BJ (cell line): ENCODE measurements around the gene CCDC126. TPM values are rescaled to one million over a fixed set of nuclear protein-coding genes. Genes with fewer than 3 reads are reported as not detected.
A peak's percentile ranks its signal among the peaks of the same experiment; 100 is the strongest.
"Not testable (repeated sequence)": the region's sequence is repeated elsewhere in the genome, so short reads cannot be mapped to it uniquely, and the experiment has no call there.

Experiments
- CTCF ChIA-PET: fragments of 350-600 bp; formaldehyde crosslinking; extraction: SDS; loops from one replicate; lab custom pipeline; 2021; ENCODE audit warnings: antibody characterized with exemption, inconsistent platforms; lab: Yijun Ruan, JAX
- POLR2A ChIA-PET: fragments of 300-600 bp; sonication (Branson Sonifier 250); formaldehyde crosslinking; extraction: SDS; loops from one replicate; lab custom pipeline; 2021; ENCODE audit warnings: antibody characterized with exemption; lab: Charles Lee
- DNase-seq: peaks from one replicate; pipeline ENCODE4 v3.0.0-alpha.2; 2011; ENCODE audit warnings: low read depth
- H3K27me3 ChIP-seq: 2 replicates; pipeline ENCODE4 v1.6.0; 2011; ENCODE audit warnings: low read length; ENCODE audit not compliant: control insufficient read depth, insufficient read depth
- H3K36me3 ChIP-seq: 2 replicates; pipeline ENCODE4 v1.5.1; 2011; ENCODE audit warnings: low read length; ENCODE audit not compliant: control insufficient read depth, insufficient read depth
- H3K4me3 ChIP-seq: 2 replicates; pipeline ENCODE4 v1.5.1; 2011; ENCODE audit warnings: low read depth, mild to moderate bottlenecking, control low read depth, low read length
- polyA plus RNA-seq: library from polyadenylated mRNA; depleted of rRNA; stranded (reverse); fragments of >200 nt; gene quantifications from 2 replicates; pipeline ENCODE4 v1.2.3, GENCODE V29; 2011
- TF ChIP-seq, protein P1 (sequence below): IDR thresholded peaks from 2 replicates; pipeline ENCODE4 v1.5.1; 2011; ENCODE audit warnings: low read depth, mild to moderate bottlenecking, control low read depth, inconsistent platforms, low read length, moderate library complexity; ENCODE audit not compliant: insufficient read depth

CCDC126 gene
- polyA plus RNA-seq, 1 experiment = 2.4 TPM

DNA sequence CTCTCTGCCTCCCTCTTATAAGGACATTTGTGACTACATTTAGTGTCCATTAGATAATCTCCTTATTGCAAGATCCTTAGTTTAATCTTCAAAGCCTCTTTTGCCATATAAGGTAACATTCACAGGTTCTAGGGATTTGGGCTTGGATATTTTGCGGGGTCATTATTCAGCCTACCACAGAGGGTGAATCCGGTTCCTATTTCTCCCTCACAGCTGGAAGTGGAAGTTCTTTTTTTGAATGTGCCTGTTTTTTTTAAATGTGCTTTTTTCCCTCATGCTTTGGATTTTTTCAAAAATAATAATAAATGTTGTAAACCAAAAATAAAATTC is 65.8 kb downstream of the CCDC126 start:
- CTCF ChIA-PET = interaction anchor here (0.9 to 1.5 kb wide), 2 partner anchors 11 to 19 kb away, joined by 3 read pairs; no protein-coding TSS in a partner anchor
- Histone ChIP-seq H3K27me3 (no peaks in the 10 kb centered on the region), H3K4me3 (no peak overlapping the region), H3K36me3 (no peaks in the 10 kb centered on the region)
- no peak for DNase-seq
- TF ChIP-seq, protein P1, sequence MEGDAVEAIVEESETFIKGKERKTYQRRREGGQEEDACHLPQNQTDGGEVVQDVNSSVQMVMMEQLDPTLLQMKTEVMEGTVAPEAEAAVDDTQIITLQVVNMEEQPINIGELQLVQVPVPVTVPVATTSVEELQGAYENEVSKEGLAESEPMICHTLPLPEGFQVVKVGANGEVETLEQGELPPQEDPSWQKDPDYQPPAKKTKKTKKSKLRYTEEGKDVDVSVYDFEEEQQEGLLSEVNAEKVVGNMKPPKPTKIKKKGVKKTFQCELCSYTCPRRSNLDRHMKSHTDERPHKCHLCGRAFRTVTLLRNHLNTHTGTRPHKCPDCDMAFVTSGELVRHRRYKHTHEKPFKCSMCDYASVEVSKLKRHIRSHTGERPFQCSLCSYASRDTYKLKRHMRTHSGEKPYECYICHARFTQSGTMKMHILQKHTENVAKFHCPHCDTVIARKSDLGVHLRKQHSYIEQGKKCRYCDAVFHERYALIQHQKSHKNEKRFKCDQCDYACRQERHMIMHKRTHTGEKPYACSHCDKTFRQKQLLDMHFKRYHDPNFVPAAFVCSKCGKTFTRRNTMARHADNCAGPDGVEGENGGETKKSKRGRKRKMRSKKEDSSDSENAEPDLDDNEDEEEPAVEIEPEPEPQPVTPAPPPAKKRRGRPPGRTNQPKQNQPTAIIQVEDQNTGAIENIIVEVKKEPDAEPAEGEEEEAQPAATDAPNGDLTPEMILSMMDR = no peak
- POLR2A ChIA-PET = no interaction called here

DNA sequence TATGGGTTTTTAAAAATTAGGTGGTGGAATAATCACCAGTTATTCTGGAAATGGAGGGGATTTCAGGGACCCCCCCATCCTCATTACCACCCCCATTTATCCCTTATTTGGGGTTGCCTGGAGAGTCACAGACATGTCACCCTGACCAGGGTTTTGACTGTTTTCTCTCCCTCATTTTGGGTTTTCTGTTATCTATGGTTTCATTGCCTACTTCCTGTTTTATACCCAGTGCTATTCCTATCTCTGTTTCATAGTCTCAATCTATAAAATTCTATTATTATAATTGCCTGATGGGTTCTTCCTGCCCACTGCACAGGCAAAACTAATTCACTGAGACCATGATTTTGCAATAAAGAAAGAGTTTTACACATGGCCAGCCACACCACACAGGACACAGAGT is 66.9 kb downstream of the CCDC126 start:
- TF ChIP-seq, protein P1 = no peak
- DNase-seq = no peak
- CTCF ChIA-PET = no interaction called here
- Histone ChIP-seq H3K36me3 (no peaks in the 10 kb centered on the region), H3K4me3 (no peak overlapping the region), H3K27me3 (no peaks in the 10 kb centered on the region)
- POLR2A ChIA-PET = no interaction called here

DNA sequence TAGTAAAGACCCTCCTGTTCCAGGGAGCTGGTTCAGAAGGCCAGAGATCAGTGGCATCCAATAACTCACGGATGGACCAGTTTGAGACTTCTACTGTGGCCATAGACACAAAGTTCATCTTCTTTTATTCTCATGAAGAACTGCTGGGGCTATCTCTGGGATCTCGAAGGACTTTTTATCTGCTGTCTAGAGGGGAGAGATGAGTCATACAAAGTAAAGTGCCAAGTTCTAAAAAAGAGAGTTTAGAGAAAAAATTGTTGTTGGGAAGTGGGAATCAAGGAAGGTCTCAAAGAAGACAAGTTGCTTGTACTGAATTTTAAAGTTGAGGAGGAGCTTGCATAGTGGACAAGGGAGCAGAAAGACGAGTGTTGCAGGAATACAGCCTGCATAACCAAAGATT is 74.9 kb downstream of the CCDC126 start:
- Histone ChIP-seq H3K27me3 (no peaks in the 10 kb centered on the region; the same call in 1 of the 2 replicates), H3K36me3 (no peaks in the 10 kb centered on the region), H3K4me3 (no peak overlapping the region)
- POLR2A ChIA-PET = no interaction called here
- CTCF ChIA-PET = interaction anchor here (2.4 kb wide), 1 partner anchor 101 kb away, joined by 6 read pairs; no protein-coding TSS in a partner anchor
- DNase-seq = no peak
- TF ChIP-seq, protein P1 = no peak

DNA sequence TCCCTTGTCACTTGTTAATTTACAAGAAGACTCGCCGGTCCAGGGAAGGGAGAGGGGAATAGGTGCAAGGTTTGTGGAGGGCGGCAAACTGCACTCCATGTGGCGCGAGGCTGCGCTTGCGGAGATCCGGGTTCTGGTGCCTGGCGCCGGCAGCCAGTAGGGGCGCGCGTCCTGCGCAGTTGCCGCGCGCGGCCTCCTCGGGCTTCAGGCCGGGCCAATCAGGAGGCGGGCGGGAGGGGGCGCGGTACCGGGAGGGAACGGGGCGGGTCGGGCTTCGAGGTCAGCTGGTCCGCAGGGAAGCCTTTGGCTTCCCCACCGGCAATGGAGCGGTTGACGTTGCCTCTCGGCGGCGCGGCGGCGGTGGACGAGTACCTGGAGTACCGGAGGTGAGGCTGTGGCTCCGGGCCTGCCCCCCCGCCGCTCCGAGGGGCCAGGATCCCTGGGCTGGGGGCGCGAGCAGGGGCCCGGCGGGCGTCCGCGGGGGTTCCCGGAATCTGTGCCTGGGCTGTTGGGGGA is 82.8 kb downstream of the CCDC126 start, which contains the start of gene FAM221A:
Gene FAM221A, plus strand, starts transcription at position 302 of the 516 bp plus-strand sequence. Its CDS starts 20 bp downstream, at position 322.
- ChIA-PET POLR2A (interaction anchor here (0.6 kb wide), 1 partner anchor 562 kb away, joined by 4 read pairs; no protein-coding TSS in a partner anchor), CTCF (interaction anchor here (0.7 to 1.9 kb wide), 5 partner anchors 9 to 110 kb away, joined by 3 to 4 read pairs (median 4); partner anchors contain the start of gene STK31)
- no peaks in the 10 kb centered on the region for H3K36me3 ChIP-seq
- TF ChIP-seq, protein P1 = peak; percentile 74
- DNase-seq = peak; percentile 5
- H3K27me3 ChIP-seq = no peaks in the 10 kb centered on the region
- peak within 1 kb of the TSS; percentile 49 for H3K4me3 ChIP-seq

DNA sequence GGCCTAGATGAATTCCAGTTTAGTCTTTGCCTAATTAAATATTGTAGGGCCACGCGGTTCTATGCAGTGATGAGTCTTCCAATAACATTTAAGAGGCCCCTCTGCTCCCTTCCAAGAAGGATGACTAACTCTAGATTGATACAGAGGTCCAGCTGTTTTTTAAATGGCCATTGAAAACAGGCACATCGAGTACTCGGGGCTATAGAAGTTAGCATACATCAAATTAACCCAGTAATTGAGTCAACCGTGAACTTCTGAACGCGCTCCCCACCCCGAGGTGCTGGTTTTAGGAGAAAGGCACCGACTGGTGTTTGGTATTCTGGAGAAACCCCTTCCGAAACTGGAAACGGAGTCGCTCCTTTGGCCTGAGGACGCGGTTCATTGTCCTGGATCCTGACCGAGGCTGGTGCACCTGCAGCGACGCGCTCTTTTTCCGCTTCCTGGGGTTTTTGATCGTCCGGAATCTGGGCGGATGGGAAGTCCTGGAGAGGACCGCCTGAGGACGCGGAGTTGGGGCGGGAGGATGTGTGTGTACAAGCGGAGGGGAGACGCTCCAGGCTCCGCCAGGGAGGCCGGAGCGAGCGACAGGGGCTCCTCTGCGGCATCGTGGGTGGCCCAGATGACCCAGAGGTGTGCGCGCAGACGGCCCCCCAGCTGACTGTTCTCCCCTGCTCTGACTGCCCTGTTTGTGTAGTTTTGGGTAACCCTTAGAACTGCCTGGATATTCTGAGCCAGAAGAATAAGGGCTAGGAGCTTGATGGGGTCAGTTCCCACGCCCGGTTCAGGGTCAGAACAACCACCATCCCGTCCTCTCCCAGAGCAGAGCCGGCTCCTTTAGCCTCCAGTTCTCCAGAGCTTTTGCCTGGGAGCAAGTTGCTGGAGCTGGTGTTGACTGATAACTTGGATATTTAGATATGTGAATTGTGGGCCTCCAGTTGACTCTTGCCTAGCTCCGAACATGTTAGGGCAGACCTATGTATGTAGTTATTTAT is 83.5 kb downstream of the CCDC126 start:
- ChIA-PET POLR2A (interaction anchor here (0.6 kb wide), 1 partner anchor 563 kb away, joined by 4 read pairs; no protein-coding TSS in a partner anchor), CTCF (interaction anchor here (0.7 to 2.2 kb wide), 4 partner anchors 10 to 134 kb away, joined by 3 to 5 read pairs (median 4); no protein-coding TSS in a partner anchor)
- no peak for DNase-seq

DNA sequence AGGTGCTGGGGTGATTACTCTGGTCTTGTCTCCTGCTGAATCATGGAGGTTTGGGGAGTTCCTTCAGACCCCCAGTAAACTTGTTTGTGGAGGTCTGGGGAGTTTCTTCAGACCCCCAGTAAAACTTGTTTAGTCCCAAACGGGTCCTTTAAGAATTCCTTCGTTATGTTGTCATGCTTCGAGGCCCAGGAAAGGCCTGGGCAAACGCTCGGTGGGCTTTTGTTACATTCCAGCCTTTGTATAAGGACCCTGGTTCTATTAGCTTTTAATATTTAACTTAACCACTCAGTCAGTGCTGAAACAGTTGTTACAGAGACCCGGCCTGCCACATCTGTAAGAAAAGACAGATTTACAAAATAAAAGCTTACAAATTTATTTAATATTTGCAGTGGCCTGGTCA is 86.9 kb downstream of the CCDC126 start:
- H3K36me3 ChIP-seq, H3K27me3 ChIP-seq, H3K4me3 ChIP-seq, DNase-seq, POLR2A ChIA-PET: not testable (repeated sequence)
- CTCF ChIA-PET = interaction anchor here (0.6 to 3.0 kb wide), 2 partner anchors 13 to 136 kb away, joined by 3 to 17 read pairs; no protein-coding TSS in a partner anchor

More for the DNA sequence above, 83.5 kb downstream of the CCDC126 start:
- Histone ChIP-seq H3K27me3 (no peaks in the 10 kb centered on the region), H3K4me3 (peak overlapping the region; percentile 49), H3K36me3 (no peaks in the 10 kb centered on the region)
- TF ChIP-seq, protein P1 = no peak
